Activated naive CD4-positive, alpha-beta T cell treated with anti-CD3 and anti-CD28 coated beads for 36 hours (primary cell): ENCODE data around the gene CAMTA1. TPM values are rescaled to one million over a fixed set of nuclear protein-coding genes. Genes with fewer than 3 reads are reported as not detected.

Experiments used
- CTCF ChIA-PET: fragments of 350-600 bp; sonication (Branson Sonifier 250); formaldehyde crosslinking; loops from one replicate; lab custom pipeline; 2021; ENCODE audit warnings: antibody characterized with exemption; lab: Charles Lee
- DNase-seq: peaks from one replicate; pipeline ENCODE4 v3.0.0-alpha.2; 2020
- H3K27ac Mint-ChIP-seq: one replicate; pipeline ENCODE4 v1.8.0; 2021; ENCODE audit warnings: mild to moderate bottlenecking, mixed read lengths
- H3K27me3 Mint-ChIP-seq: one replicate; pipeline ENCODE4 v1.8.0; 2021; ENCODE audit warnings: low read depth, mixed read lengths
- H3K36me3 Mint-ChIP-seq: one replicate; pipeline ENCODE4 v1.8.0; 2021; ENCODE audit warnings: low read depth, mixed read lengths
- H3K4me1 Mint-ChIP-seq: one replicate; pipeline ENCODE4 v1.8.0; 2021; ENCODE audit warnings: low read depth, mixed read lengths
- H3K4me3 Mint-ChIP-seq: one replicate; pipeline ENCODE4 v1.8.0; 2021; ENCODE audit warnings: mild to moderate bottlenecking, moderate library complexity, mixed read lengths
- H3K9me3 Mint-ChIP-seq: one replicate; pipeline ENCODE4 v1.8.0; 2021; ENCODE audit warnings: mixed read lengths
- intact Hi-C: fragments of 100-400 bp; cut with micrococcal nuclease; formaldehyde crosslinking; loops from one replicate; pipeline ENCODE4 v1.15.1; 2023
- total RNA-seq, 2 experiments: library from RNA; stranded (reverse); gene quantifications; one replicate each; pipeline ENCODE4 v1.2.3, GENCODE V29; 2021

The CAMTA1 gene
- total RNA-seq, 2 experiments from 2014 or later, result 61.5 to 70.9 TPM

GRCh38 chr1:7579831-7580804, 794.9 kb downstream of the CAMTA1 start:
- CTCF ChIA-PET, result no interaction called here
- no peaks in the 10 kb centered on the region for H3K36me3 Mint-ChIP-seq
- no peaks in the 10 kb centered on the region for H3K27me3 Mint-ChIP-seq
- H3K4me3 Mint-ChIP-seq, result no peak overlapping the region
- no peaks in the 10 kb centered on the region for H3K4me1 Mint-ChIP-seq
- intact Hi-C loops, result no loop called here
- H3K27ac Mint-ChIP-seq, result no peak overlapping the region
- no peaks in the 10 kb centered on the region for H3K9me3 Mint-ChIP-seq
- DNase-seq, result peak; percentile 1

DNA sequence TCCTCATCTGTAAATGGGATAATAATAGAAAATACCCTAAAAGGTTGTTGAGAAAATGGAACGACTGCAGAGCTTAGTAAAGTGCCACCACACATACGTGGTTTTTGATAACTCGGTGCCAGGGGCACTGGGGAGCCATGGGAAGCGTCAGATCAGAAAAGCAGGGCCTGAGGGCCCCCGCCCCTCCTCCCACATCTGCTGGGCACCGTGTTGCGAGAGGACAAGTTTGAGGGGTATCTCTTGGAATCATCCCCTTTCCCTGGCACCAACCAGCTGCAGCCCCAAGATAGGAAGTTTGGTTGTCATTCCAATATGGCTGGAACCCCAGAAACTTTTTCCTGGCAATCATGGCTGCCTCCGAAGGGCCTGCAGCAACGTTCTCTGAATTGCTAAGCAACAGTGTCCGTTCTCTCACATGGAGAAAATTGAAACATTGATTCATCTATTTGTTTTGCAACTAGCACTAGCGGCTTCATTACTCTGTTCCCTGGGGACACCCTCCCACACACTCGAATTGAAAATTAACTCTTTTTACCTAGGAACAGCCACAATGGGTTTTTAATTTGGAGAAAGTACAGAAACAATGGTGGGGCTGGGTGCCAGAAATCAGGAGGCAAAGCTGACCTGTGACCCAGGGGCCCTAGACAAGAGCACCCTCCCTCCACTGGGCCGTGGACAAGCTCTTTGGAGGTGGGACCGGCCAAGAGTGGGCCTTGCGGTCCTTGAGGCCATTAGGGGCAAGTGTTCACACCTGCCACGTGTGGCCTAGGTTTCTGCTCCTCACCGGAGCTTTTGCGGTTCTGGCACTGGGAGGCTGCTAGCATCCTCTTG, 795.9 kb downstream of the CAMTA1 start:
- no peaks in the 10 kb centered on the region for H3K9me3 Mint-ChIP-seq
- no peak overlapping the region for H3K4me3 Mint-ChIP-seq
- intact Hi-C loops, result no loop called here
- no peaks in the 10 kb centered on the region for H3K36me3 Mint-ChIP-seq
- CTCF ChIA-PET, result interaction anchor here (0.8 kb wide), 1 partner anchor 661 kb away, joined by 3 read pairs; no protein-coding TSS in a partner anchor
- no peak for DNase-seq
- no peaks in the 10 kb centered on the region for H3K4me1 Mint-ChIP-seq
- no peak overlapping the region for H3K27ac Mint-ChIP-seq
- no peaks in the 10 kb centered on the region for H3K27me3 Mint-ChIP-seq

- intact Hi-C loops, result no loop called here
- CTCF ChIA-PET, result interaction anchor here (0.8 kb wide), 1 partner anchor 662 kb away, joined by 3 read pairs; no protein-coding TSS in a partner anchor
- H3K36me3 Mint-ChIP-seq, result no peaks in the 10 kb centered on the region
- no peak overlapping the region for H3K4me3 Mint-ChIP-seq
- DNase-seq, result no peak
- H3K4me1 Mint-ChIP-seq, result no peaks in the 10 kb centered on the region
- no peaks in the 10 kb centered on the region for H3K27me3 Mint-ChIP-seq
- H3K27ac Mint-ChIP-seq, result no peak overlapping the region
- no peaks in the 10 kb centered on the region for H3K9me3 Mint-ChIP-seq
Observed at GRCh38 chr1:7581754-7582459, 796.7 kb downstream of the CAMTA1 start.

GRCh38 chr1:7582460-7582972, 797.3 kb downstream of the CAMTA1 start:
- H3K4me3 Mint-ChIP-seq, result no peak overlapping the region
- H3K9me3 Mint-ChIP-seq, result no peaks in the 10 kb centered on the region
- no peak for DNase-seq
- CTCF ChIA-PET, result interaction anchor here (0.6 kb wide), 1 partner anchor 67 kb away, joined by 3 read pairs; no protein-coding TSS in a partner anchor
- no peaks in the 10 kb centered on the region for H3K36me3 Mint-ChIP-seq
- intact Hi-C loops, result no loop called here
- H3K27me3 Mint-ChIP-seq, result no peaks in the 10 kb centered on the region
- H3K4me1 Mint-ChIP-seq, result no peaks in the 10 kb centered on the region
- H3K27ac Mint-ChIP-seq, result no peak overlapping the region

- Mint-ChIP-seq H3K4me3 (no peak overlapping the region), H3K9me3 (no peaks in the 10 kb centered on the region), H3K27me3 (no peaks in the 10 kb centered on the region), H3K36me3 (no peaks in the 10 kb centered on the region), H3K27ac (no peak overlapping the region), H3K4me1 (no peaks in the 10 kb centered on the region)
- intact Hi-C loops, result no loop called here
- CTCF ChIA-PET, result interaction anchor here (1.5 kb wide), 1 partner anchor 66 kb away, joined by 3 read pairs; no protein-coding TSS in a partner anchor
- no peak for DNase-seq
Observed at GRCh38 chr1:7583291-7584096, 798.2 kb downstream of the CAMTA1 start.

DNA sequence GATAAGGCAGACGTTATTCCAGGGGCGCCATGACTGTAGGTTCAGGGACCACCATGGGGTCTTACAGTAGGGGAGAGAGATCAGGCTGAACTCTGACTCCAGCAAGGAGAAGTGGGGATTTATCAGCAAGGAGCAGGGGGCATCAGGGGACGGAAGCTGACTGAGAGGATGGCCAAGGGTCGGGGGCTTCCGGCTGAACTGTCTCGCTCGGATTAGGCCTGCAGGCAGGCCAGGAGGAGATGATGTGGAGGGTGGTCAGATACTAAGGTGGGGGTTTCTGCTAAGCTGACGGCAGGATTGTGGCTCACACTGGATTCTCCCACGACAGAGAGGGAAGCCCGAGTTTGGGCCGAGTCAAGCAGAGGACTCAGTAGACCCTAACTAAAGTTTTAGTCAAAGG, 798.9 kb downstream of the CAMTA1 start:
- Mint-ChIP-seq H3K4me1 (no peaks in the 10 kb centered on the region), H3K4me3 (no peak overlapping the region), H3K9me3 (no peaks in the 10 kb centered on the region), H3K36me3 (no peaks in the 10 kb centered on the region), H3K27me3 (no peaks in the 10 kb centered on the region), H3K27ac (no peak overlapping the region)
- CTCF ChIA-PET, result interaction anchor here (1.5 kb wide), 1 partner anchor 65 kb away, joined by 3 read pairs; no protein-coding TSS in a partner anchor
- intact Hi-C loops, result no loop called here
- no peak for DNase-seq

GRCh38 chr1:7584643-7585042, 799.4 kb downstream of the CAMTA1 start:
- DNase-seq, result no peak
- H3K27me3 Mint-ChIP-seq, result no peaks in the 10 kb centered on the region

DNA sequence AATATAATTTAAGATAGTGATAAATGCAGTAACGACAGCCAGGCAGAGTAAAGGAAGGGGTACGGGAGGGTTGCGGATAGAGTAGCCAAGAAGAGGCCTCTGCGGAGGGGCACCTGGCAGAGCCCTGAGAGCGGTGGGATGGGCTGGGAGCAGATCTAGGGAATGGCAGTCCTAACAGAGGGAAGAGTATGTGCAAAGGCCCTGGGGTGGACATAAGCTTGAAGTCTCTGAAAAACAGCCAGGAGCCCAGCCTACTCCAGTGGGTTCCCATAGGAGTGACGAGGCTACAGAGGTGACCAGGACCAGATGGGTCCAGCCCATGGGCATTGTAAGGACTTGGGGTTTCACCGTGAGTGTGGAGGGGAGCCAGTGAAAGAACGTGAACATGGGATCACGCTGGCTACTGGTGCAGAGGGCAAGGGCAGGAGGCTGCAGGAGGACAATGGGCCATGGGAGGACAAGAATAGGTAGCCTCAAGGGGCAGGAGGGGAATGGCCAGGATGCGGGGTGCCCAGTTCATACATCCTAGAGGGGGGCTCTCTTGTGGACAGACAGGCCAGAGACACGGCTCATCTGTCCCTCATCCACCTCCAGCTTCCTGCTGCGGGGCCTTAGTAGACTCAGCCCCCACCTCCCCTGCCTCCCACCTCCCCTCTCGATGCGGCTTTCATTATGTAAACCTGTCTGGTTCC, 800.1 kb downstream of the CAMTA1 start:
- DNase-seq, result no peak
- Mint-ChIP-seq H3K4me1 (no peaks in the 10 kb centered on the region), H3K9me3 (no peaks in the 10 kb centered on the region), H3K27me3 (no peaks in the 10 kb centered on the region), H3K36me3 (no peaks in the 10 kb centered on the region), H3K4me3 (no peak overlapping the region), H3K27ac (peak overlapping the region; percentile 6)
- intact Hi-C loops, result no loop called here
- CTCF ChIA-PET, result interaction anchor here (1.5 kb wide), 1 partner anchor 64 kb away, joined by 3 read pairs; no protein-coding TSS in a partner anchor

More at GRCh38 chr1:7584643-7585042, 799.4 kb downstream of the CAMTA1 start:
- no peaks in the 10 kb centered on the region for H3K4me1 Mint-ChIP-seq
- no peaks in the 10 kb centered on the region for H3K36me3 Mint-ChIP-seq
- no peak overlapping the region for H3K27ac Mint-ChIP-seq
- no peak overlapping the region for H3K4me3 Mint-ChIP-seq
- CTCF ChIA-PET, result interaction anchor here (1.5 kb wide), 1 partner anchor 64 kb away, joined by 3 read pairs; no protein-coding TSS in a partner anchor
- no peaks in the 10 kb centered on the region for H3K9me3 Mint-ChIP-seq
- intact Hi-C loops, result no loop called here

- H3K36me3 Mint-ChIP-seq, result no peaks in the 10 kb centered on the region
- CTCF ChIA-PET, result no interaction called here
- no peak overlapping the region for H3K4me3 Mint-ChIP-seq
- no peaks in the 10 kb centered on the region for H3K4me1 Mint-ChIP-seq
- no peaks in the 10 kb centered on the region for H3K27me3 Mint-ChIP-seq
- no peak for DNase-seq
- intact Hi-C loops, result no loop called here
- H3K27ac Mint-ChIP-seq, result no peak overlapping the region
- no peaks in the 10 kb centered on the region for H3K9me3 Mint-ChIP-seq
Observed at GRCh38 chr1:7586031-7586941, 801.0 kb downstream of the CAMTA1 start.
